HepG2 (cell line): ENCODE data around the gene RAB3A. TPM values are rescaled to one million over a fixed set of nuclear protein-coding genes. Genes with fewer than 3 reads are reported as not detected.

ENCODE experiments used
- CTCF ChIP-seq: sonication (generic); formaldehyde crosslinking; IDR thresholded peaks from 2 replicates; pipeline ENCODE4 v1.5.0; 2020; ENCODE audit warnings: mild to moderate bottlenecking, missing genetic modification reagents, moderate library complexity
- ERF ChIP-seq: IDR thresholded peaks from 2 replicates; pipeline ENCODE4 v1.6.1; 2018; ENCODE audit warnings: missing biosample characterization, missing genetic modification reagents
- HOXA9 ChIP-seq: sonication (generic); formaldehyde crosslinking; IDR thresholded peaks from 2 replicates; pipeline ENCODE4 v1.8.1; 2022; ENCODE audit warnings: missing genetic modification reagents, mild to moderate bottlenecking, moderate library complexity, borderline replicate concordance
- PHF21A ChIP-seq: sonication (generic); formaldehyde crosslinking; IDR thresholded peaks from 2 replicates; pipeline ENCODE4 v1.5.0; 2020; ENCODE audit warnings: mild to moderate bottlenecking, missing genetic modification reagents
- POLR2G ChIP-seq: fragments of 200-400 bp; formaldehyde crosslinking; IDR thresholded peaks from 2 replicates; pipeline ENCODE4 v1.6.1; 2018; ENCODE audit warnings: mild to moderate bottlenecking, low read depth, low read length, moderate library complexity
- RCOR2 ChIP-seq: IDR thresholded peaks from 2 replicates; pipeline ENCODE4 v1.6.1; 2016; ENCODE audit warnings: missing biosample characterization, missing genetic modification reagents
- SNAI1 ChIP-seq: sonication (generic); formaldehyde crosslinking; IDR thresholded peaks from 2 replicates; pipeline ENCODE4 v1.5.0; 2020; ENCODE audit warnings: mild to moderate bottlenecking, missing genetic modification reagents, borderline replicate concordance
- SNAPC2 ChIP-seq: sonication (generic); formaldehyde crosslinking; IDR thresholded peaks from 2 replicates; pipeline ENCODE4 v1.8.1; 2022; ENCODE audit warnings: mild to moderate bottlenecking, missing genetic modification reagents
- SSRP1 ChIP-seq: IDR thresholded peaks from 2 replicates; pipeline ENCODE4 v1.6.1; 2016; ENCODE audit warnings: control low read depth
- TBL1XR1 ChIP-seq: fragments of 150-350 bp; IDR thresholded peaks from 2 replicates; pipeline ENCODE4 v1.6.1; 2014; ENCODE audit warnings: borderline replicate concordance, low read length; ENCODE audit not compliant: partially characterized antibody
- TGIF2 ChIP-seq: IDR thresholded peaks from 2 replicates; pipeline ENCODE4 v1.6.1; 2016; ENCODE audit warnings: control low read depth, missing compliant biosample characterization
- ZFAT ChIP-seq: sonication (generic); formaldehyde crosslinking; conservative IDR thresholded peaks from 2 replicates; pipeline ENCODE4 v1.8.1; 2023; ENCODE audit warnings: missing genetic modification reagents, inconsistent platforms
- ZNF224 ChIP-seq: sonication (generic); formaldehyde crosslinking; IDR thresholded peaks from 2 replicates; pipeline ENCODE4 v1.5.0; 2020; ENCODE audit warnings: mild to moderate bottlenecking, missing genetic modification reagents
- ZNF264 ChIP-seq: sonication (generic); formaldehyde crosslinking; IDR thresholded peaks from 2 replicates; pipeline ENCODE4 v1.4.0; 2020; ENCODE audit warnings: missing genetic modification reagents
- ZNF276 ChIP-seq: sonication (generic); formaldehyde crosslinking; IDR thresholded peaks from 2 replicates; pipeline ENCODE4 v1.4.0; 2020; ENCODE audit warnings: mild to moderate bottlenecking, low read depth, missing genetic modification reagents
- ZNF33B ChIP-seq: sonication (generic); formaldehyde crosslinking; IDR thresholded peaks from 2 replicates; pipeline ENCODE4 v1.5.1; 2020; ENCODE audit warnings: mild to moderate bottlenecking, missing genetic modification reagents
- ZSCAN9 ChIP-seq: IDR thresholded peaks from 2 replicates; pipeline ENCODE4 v1.6.1; 2016; ENCODE audit warnings: borderline replicate concordance
- polyA plus RNA-seq, 8 experiments: library from polyadenylated mRNA; depleted of rRNA in 3 of 8; stranded (reverse) in 7 of 8; unstranded in 1 of 8; fragments of >200 nt; fragmentation: Illumina TruSeq in 4 of 8; extraction: Trizol in 4 of 8; gene quantifications; 2 replicates each; pipeline versions ENCODE4 v1.2.1 to v1.2.3, GENCODE V29; 2011 to 2016; ENCODE audit warnings: low read depth in 4 of 8, missing spikeins in 1 of 8, mixed read lengths in 1 of 8; ENCODE audit not compliant: insufficient read depth in 1 of 8
- total RNA-seq, 5 experiments: library from RNA; depleted of rRNA; stranded (reverse); fragments of >200 nt; fragmentation: Illumina TruSeq; extraction: Trizol; gene quantifications; 2 replicates each; pipeline ENCODE4 v1.2.3, GENCODE V29; 2016; ENCODE audit warnings: low read depth in 1 of 5
- TF ChIP-seq, protein P1 (sequence below): fragments of 450-650 bp; IDR thresholded peaks from 2 replicates; pipeline ENCODE4 v1.6.1; 2016
- TF ChIP-seq, protein P2 (sequence below): sonication (generic); formaldehyde crosslinking; IDR thresholded peaks from 2 replicates; pipeline ENCODE4 v1.8.1; 2023; ENCODE audit warnings: mild to moderate bottlenecking, missing genetic modification reagents, borderline replicate concordance
- TF ChIP-seq, protein P3 (sequence below): sonication (generic); formaldehyde crosslinking; IDR thresholded peaks from 2 replicates; pipeline ENCODE4 v1.5.0; 2020; ENCODE audit warnings: mild to moderate bottlenecking, missing genetic modification reagents

RAB3A gene
- total and polyA plus RNA-seq, 2 of the 13 experiments (the other 11 are each of a cell fraction or from before 2014, with no cell fraction given), result 0.58 to 0.98 TPM

DNA sequence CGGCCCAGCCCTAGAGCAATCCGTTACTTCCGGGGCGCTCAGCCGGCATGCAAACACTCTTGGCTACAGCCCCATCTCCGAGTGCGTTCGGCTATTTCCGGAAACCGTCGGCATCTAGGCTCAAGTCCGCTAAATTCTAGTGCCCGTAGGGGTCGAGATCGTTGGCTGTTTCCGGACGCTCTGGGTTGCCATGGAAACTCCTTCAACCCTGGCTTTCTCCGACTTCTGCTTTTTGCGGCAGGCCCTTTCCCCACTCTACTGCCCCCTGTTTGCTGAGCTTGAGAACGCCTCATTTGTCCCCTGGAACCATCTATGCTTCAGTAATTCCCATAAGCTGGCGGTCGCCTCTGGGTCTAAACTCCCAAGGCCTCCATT lies 51.4 kb downstream of the RAB3A start (continued):
- no peak for TF ChIP-seq ZNF276 (CRISPR knock-in tag)
- peak; percentile 56; the same call in 1 of the 2 replicates for TF ChIP-seq ERF
- TF ChIP-seq SSRP1 (CRISPR knock-in tag), result 0 out of 2 replicates have a peak, but pooled peaks have one; percentile 11
- TF ChIP-seq SNAI1 (CRISPR knock-in tag), result no peak
- peak; percentile 52; the same call in 1 of the 2 replicates for TF ChIP-seq SNAPC2
- TF ChIP-seq, protein P1, sequence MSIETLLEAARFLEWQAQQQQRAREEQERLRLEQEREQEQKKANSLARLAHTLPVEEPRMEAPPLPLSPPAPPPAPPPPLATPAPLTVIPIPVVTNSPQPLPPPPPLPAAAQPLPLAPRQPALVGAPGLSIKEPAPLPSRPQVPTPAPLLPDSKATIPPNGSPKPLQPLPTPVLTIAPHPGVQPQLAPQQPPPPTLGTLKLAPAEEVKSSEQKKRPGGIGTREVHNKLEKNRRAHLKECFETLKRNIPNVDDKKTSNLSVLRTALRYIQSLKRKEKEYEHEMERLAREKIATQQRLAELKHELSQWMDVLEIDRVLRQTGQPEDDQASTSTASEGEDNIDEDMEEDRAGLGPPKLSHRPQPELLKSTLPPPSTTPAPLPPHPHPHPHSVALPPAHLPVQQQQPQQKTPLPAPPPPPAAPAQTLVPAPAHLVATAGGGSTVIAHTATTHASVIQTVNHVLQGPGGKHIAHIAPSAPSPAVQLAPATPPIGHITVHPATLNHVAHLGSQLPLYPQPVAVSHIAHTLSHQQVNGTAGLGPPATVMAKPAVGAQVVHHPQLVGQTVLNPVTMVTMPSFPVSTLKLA, result no peak
- TF ChIP-seq CTCF (CRISPR knock-in tag), result peak; percentile 78
- TF ChIP-seq ZNF264, result 0 out of 2 replicates have a peak, but pooled peaks have one; percentile 66
- peak; percentile 60; the same call in 1 of the 2 replicates for TF ChIP-seq ZNF33B (CRISPR knock-in tag)
- TF ChIP-seq, protein P2, sequence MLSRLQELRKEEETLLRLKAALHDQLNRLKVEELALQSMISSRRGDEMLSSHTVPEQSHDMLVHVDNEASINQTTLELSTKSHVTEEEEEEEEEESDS (CRISPR knock-in tag), result no peak
- TF ChIP-seq, protein P3, sequence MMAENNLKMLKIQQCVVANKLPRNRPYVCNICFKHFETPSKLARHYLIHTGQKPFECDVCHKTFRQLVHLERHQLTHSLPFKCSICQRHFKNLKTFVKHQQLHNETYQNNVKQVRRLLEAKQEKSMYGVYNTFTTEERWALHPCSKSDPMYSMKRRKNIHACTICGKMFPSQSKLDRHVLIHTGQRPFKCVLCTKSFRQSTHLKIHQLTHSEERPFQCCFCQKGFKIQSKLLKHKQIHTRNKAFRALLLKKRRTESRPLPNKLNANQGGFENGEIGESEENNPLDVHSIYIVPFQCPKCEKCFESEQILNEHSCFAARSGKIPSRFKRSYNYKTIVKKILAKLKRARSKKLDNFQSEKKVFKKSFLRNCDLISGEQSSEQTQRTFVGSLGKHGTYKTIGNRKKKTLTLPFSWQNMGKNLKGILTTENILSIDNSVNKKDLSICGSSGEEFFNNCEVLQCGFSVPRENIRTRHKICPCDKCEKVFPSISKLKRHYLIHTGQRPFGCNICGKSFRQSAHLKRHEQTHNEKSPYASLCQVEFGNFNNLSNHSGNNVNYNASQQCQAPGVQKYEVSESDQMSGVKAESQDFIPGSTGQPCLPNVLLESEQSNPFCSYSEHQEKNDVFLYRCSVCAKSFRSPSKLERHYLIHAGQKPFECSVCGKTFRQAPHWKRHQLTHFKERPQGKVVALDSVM (CRISPR knock-in tag), result peak; percentile 6
- TF ChIP-seq PHF21A, result peak; percentile 98
- TF ChIP-seq POLR2G, result peak; percentile 58; the same call in 1 of the 2 replicates
- TF ChIP-seq TBL1XR1, result peak; percentile 14
- TF ChIP-seq ZFAT (CRISPR knock-in tag), result no peak
- no peak for TF ChIP-seq HOXA9
- peak; percentile 26; the same call in 1 of the 2 replicates for TF ChIP-seq TGIF2 (CRISPR knock-in tag)
- TF ChIP-seq ZNF224, result 0 out of 2 replicates have a peak, but pooled peaks have one; percentile 27
- peak; percentile 37; the same call in 1 of the 2 replicates for TF ChIP-seq ZSCAN9 (CRISPR knock-in tag)
- TF ChIP-seq RCOR2 (CRISPR knock-in tag), result no peak; the same call in 1 of the 2 replicates
- TF ChIP-seq, all 625 proteins: peak for 93
